Tibial nerve (tissue), 4 donors: ENCODE data around the gene CAMK1D. TPM values are rescaled to one million over a fixed set of nuclear protein-coding genes. Genes with fewer than 3 reads are reported as not detected.

Experiments
- DNase-seq, 2 donors: peaks; one replicate each; pipeline ENCODE4 v3.0.0-alpha.2; 2019; ENCODE audit warnings: low spot score in 2 of 2
- H3K27ac ChIP-seq, 4 donors: fragments of 200-600 bp; sonication (generic) in 3 of 4; one replicate each; pipeline ENCODE4 v1.5.1; 2017 to 2019; ENCODE audit warnings: mild to moderate bottlenecking in 1 of 4
- H3K27me3 ChIP-seq, 2 donors: fragments of 200-600 bp; sonication (generic) in 1 of 2; one replicate each; pipeline versions ENCODE4 v1.5.1 to v1.6.0; 2017 to 2019
- H3K36me3 ChIP-seq, 3 donors: fragments of 200-600 bp; sonication (generic); one replicate each; pipeline ENCODE4 v1.5.1; 2018 to 2019
- H3K4me1 ChIP-seq, 4 donors: fragments of 200-600 bp; sonication (generic) in 3 of 4; one replicate each; pipeline ENCODE4 v1.5.1; 2017 to 2019
- H3K4me3 ChIP-seq, 4 donors: fragments of 200-600 bp; sonication (generic) in 3 of 4; one replicate each; pipeline ENCODE4 v1.5.1; 2017 to 2019; ENCODE audit warnings: mild to moderate bottlenecking in 1 of 4, moderate library complexity in 1 of 4
- H3K9me3 ChIP-seq, 4 donors: fragments of 200-600 bp; sonication (generic) in 3 of 4; one replicate each; pipeline ENCODE4 v1.5.1; 2017 to 2019
- CTCF ChIP-seq, 5 experiments: fragments of 200-600 bp in 3 of 5; fragments of 450-650 bp in 2 of 5; sonication (generic) in 3 of 5; IDR thresholded peaks; one replicate each; pipeline ENCODE4 v1.5.1; 2016 to 2019; ENCODE audit warnings: antibody characterized with exemption in 5 of 5, mild to moderate bottlenecking in 3 of 5, moderate library complexity in 2 of 5
- EP300 ChIP-seq, 2 donors: sonication (generic); formaldehyde crosslinking; IDR thresholded peaks; one replicate each; pipeline ENCODE4 v1.6.1; 2017; ENCODE audit warnings: antibody characterized with exemption in 2 of 2, mild to moderate bottlenecking in 1 of 2
- POLR2A ChIP-seq, 2 donors: fragments of 450-650 bp; IDR thresholded peaks; one replicate each; pipeline ENCODE4 v1.6.1; 2017; ENCODE audit warnings: antibody characterized with exemption in 2 of 2, mild to moderate bottlenecking in 2 of 2, moderate library complexity in 2 of 2
- WGBS, 2 donors: methylation state at CpG; one replicate each; pipeline ENCODE4 v1.1.5; 2018; 5-methylcytosine and 5-hydroxymethylcytosine counted together
- total RNA-seq, 4 donors: library from RNA; depleted of rRNA; stranded (reverse); fragments of >200 nt; gene quantifications; one replicate each; pipeline ENCODE4 v1.1.0, GENCODE V29; 2016

CAMK1D gene
- total RNA-seq, 4 donors from 2014 or later, result 6.9 to 20.5 (median 17.2) TPM

- no peak for TF ChIP-seq CTCF (IDR thresholded peaks at IDR 0.05)
- no peak for TF ChIP-seq EP300 (IDR thresholded peaks at IDR 0.05)
- no peak for TF ChIP-seq POLR2A (IDR thresholded peaks at IDR 0.05)
- Histone ChIP-seq H3K9me3 (no peaks in the 10 kb centered on the region), H3K27me3 (no peaks in the 10 kb centered on the region), H3K27ac (no peak overlapping the region), H3K36me3 (no peaks in the 10 kb centered on the region), H3K4me1 (peaks cover 0 to 4% (median 0%) of the 10 kb centered on the region in 4 donors), H3K4me3 (no peak overlapping the region)
- WGBS, 2 donors, result 73 to 80% methylated on average over 3 of the region's 3 CpGs
- no peak for DNase-seq
These were observed 281.9 kb downstream of the CAMK1D start for GRCh38 chr10:12631216-12631615.

- no peaks in the 10 kb centered on the region for H3K27me3 ChIP-seq
- no peak overlapping the region for H3K27ac ChIP-seq
- DNase-seq, result no peak
- no peaks in the 10 kb centered on the region for H3K9me3 ChIP-seq
- no peaks in the 10 kb centered on the region for H3K36me3 ChIP-seq
- TF ChIP-seq EP300 (IDR thresholded peaks at IDR 0.05), result no peak
- no peak for TF ChIP-seq CTCF (IDR thresholded peaks at IDR 0.05)
- no peak for TF ChIP-seq POLR2A (IDR thresholded peaks at IDR 0.05)
- 88 to 94% methylated on average over 14 of the region's 14 CpGs for WGBS, 2 donors
- H3K4me1 ChIP-seq, result peaks cover 0 to 4% (median 0%) of the 10 kb centered on the region in 4 donors
- H3K4me3 ChIP-seq, result no peak overlapping the region
These were observed 282.6 kb downstream of the CAMK1D start for GRCh38 chr10:12631787-12632562.

GRCh38 chr10:12633776-12634620, 284.7 kb downstream of the CAMK1D start:
- Histone ChIP-seq H3K4me1 (peaks cover 0 to 4% (median 0%) of the 10 kb centered on the region in 4 donors), H3K27ac (no peak overlapping the region), H3K9me3 (no peaks in the 10 kb centered on the region), H3K27me3 (no peaks in the 10 kb centered on the region), H3K36me3 (no peaks in the 10 kb centered on the region), H3K4me3 (no peak overlapping the region)
- no peak for DNase-seq
- TF ChIP-seq POLR2A (IDR thresholded peaks at IDR 0.05) (no peak), CTCF (IDR thresholded peaks at IDR 0.05) (no peak), EP300 (IDR thresholded peaks at IDR 0.05) (no peak)
- 78 to 85% methylated on average over 11 of the region's 11 CpGs for WGBS, 2 donors

- Histone ChIP-seq H3K36me3 (no peaks in the 10 kb centered on the region), H3K9me3 (no peaks in the 10 kb centered on the region), H3K4me3 (no peak overlapping the region), H3K27ac (no peak overlapping the region), H3K4me1 (peaks cover 0 to 4% (median 0%) of the 10 kb centered on the region in 4 donors), H3K27me3 (no peaks in the 10 kb centered on the region)
- TF ChIP-seq POLR2A (IDR thresholded peaks at IDR 0.05) (no peak), CTCF (IDR thresholded peaks at IDR 0.05) (no peak), EP300 (IDR thresholded peaks at IDR 0.05) (no peak)
- DNase-seq, result no peak
- WGBS, 2 donors, result 73 to 77% methylated on average over 10 of the region's 10 CpGs
These were observed 285.2 kb downstream of the CAMK1D start for GRCh38 chr10:12634621-12634931.

GRCh38 chr10:12635127-12635541, 285.8 kb downstream of the CAMK1D start:
- H3K27ac ChIP-seq, result no peak overlapping the region
- peaks cover 0 to 4% (median 0%) of the 10 kb centered on the region in 4 donors for H3K4me1 ChIP-seq
- WGBS, 2 donors, result 83 to 86% methylated on average over 10 of the region's 10 CpGs
- no peaks in the 10 kb centered on the region for H3K27me3 ChIP-seq
- no peaks in the 10 kb centered on the region for H3K9me3 ChIP-seq
- DNase-seq, result no peak
- no peak overlapping the region for H3K4me3 ChIP-seq
- no peaks in the 10 kb centered on the region for H3K36me3 ChIP-seq
- TF ChIP-seq EP300 (IDR thresholded peaks at IDR 0.05), result no peak
- TF ChIP-seq CTCF (IDR thresholded peaks at IDR 0.05), result no peak
- TF ChIP-seq POLR2A (IDR thresholded peaks at IDR 0.05), result no peak
